Measurements from ENCODE around the gene SLC9A9. TPM values are rescaled to one million over a fixed set of nuclear protein-coding genes. Genes with fewer than 3 reads are reported as not detected.
"Not testable (repeated sequence)": the region's sequence is repeated elsewhere in the genome, so short reads cannot be mapped to it uniquely, and the experiment has no call there.

Gene SLC9A9
- total RNA-seq (2014; rRNA removed; shearing (Covaris generic); ENCODE audit: low replicate concordance): 0.20 and 10.1 TPM in 2 replicates

- DNase-seq: no peak
- H3K27me3 ChIP-seq: no peaks in the 10 kb centered on the region
- H3K9me3 ChIP-seq: no peaks in the 10 kb centered on the region
- no peaks in the 10 kb centered on the region for H3K36me3 ChIP-seq
- peak within 1 kb of the TSS; percentile 54 for H3K4me3 ChIP-seq
Measured at GRCh38 chr3:143847787-143848631, at the start of gene SLC9A9. Gene SLC9A9 (minus strand): TSS chr3:143848468. CDS start chr3:143848322, 146 bp downstream.

- Histone ChIP-seq H3K36me3 (no peaks in the 10 kb centered on the region), H3K9me3 (no peaks in the 10 kb centered on the region), H3K4me3 (no peak overlapping the region), H3K27me3 (no peaks in the 10 kb centered on the region)
- DNase-seq: no peak
Measured at GRCh38 chr3:143897576-143898295, 49.5 kb upstream of the SLC9A9 start.

GRCh38 chr3:143896486-143896885 is 48.2 kb upstream of the SLC9A9 start:
- no peaks in the 10 kb centered on the region for H3K36me3 ChIP-seq
- H3K4me3 ChIP-seq: no peak overlapping the region
- H3K27me3 ChIP-seq: no peaks in the 10 kb centered on the region
- no peaks in the 10 kb centered on the region for H3K9me3 ChIP-seq
- DNase-seq: no peak

GRCh38 chr3:143895805-143896204 is 47.5 kb upstream of the SLC9A9 start:
- Histone ChIP-seq H3K27me3 (no peaks in the 10 kb centered on the region), H3K36me3 (no peaks in the 10 kb centered on the region), H3K9me3 (no peaks in the 10 kb centered on the region), H3K4me3 (no peak overlapping the region)
- DNase-seq: no peak

- H3K36me3 ChIP-seq: no peaks in the 10 kb centered on the region
- H3K27me3 ChIP-seq: no peaks in the 10 kb centered on the region
- DNase-seq: no peak
- H3K4me3 ChIP-seq: no peak overlapping the region
- no peaks in the 10 kb centered on the region for H3K9me3 ChIP-seq
Measured at GRCh38 chr3:143888846-143889245, 40.6 kb upstream of the SLC9A9 start.

- H3K27me3 ChIP-seq: no peaks in the 10 kb centered on the region
- H3K4me3 ChIP-seq: no peak overlapping the region
- no peaks in the 10 kb centered on the region for H3K36me3 ChIP-seq
- no peaks in the 10 kb centered on the region for H3K9me3 ChIP-seq
- DNase-seq: no peak
Measured at GRCh38 chr3:143888166-143888565, 39.9 kb upstream of the SLC9A9 start.

- Histone ChIP-seq H3K9me3 (no peaks in the 10 kb centered on the region), H3K4me3 (no peak overlapping the region), H3K36me3 (no peaks in the 10 kb centered on the region), H3K27me3 (no peaks in the 10 kb centered on the region)
- DNase-seq: peak; percentile 14
Measured at GRCh38 chr3:143885780-143886427, 37.6 kb upstream of the SLC9A9 start.

- DNase-seq: no peak
- Histone ChIP-seq H3K4me3 (no peak overlapping the region), H3K27me3 (no peaks in the 10 kb centered on the region), H3K9me3 (no peaks in the 10 kb centered on the region), H3K36me3 (no peaks in the 10 kb centered on the region)
Measured at GRCh38 chr3:143884861-143885260, 36.6 kb upstream of the SLC9A9 start.

- DNase-seq: no peak
- H3K27me3 ChIP-seq: no peaks in the 10 kb centered on the region
- H3K4me3 ChIP-seq: no peak overlapping the region
- H3K36me3 ChIP-seq: no peaks in the 10 kb centered on the region
- no peaks in the 10 kb centered on the region for H3K9me3 ChIP-seq
Measured at GRCh38 chr3:143883151-143883550, 34.9 kb upstream of the SLC9A9 start.

- no peaks in the 10 kb centered on the region for H3K36me3 ChIP-seq
- no peaks in the 10 kb centered on the region for H3K9me3 ChIP-seq
- DNase-seq: no peak
- no peak overlapping the region for H3K4me3 ChIP-seq
- no peaks in the 10 kb centered on the region for H3K27me3 ChIP-seq
Measured at GRCh38 chr3:143881095-143881494, 32.8 kb upstream of the SLC9A9 start.

GRCh38 chr3:143875546-143875945 is 27.3 kb upstream of the SLC9A9 start:
- no peak for DNase-seq
- Histone ChIP-seq H3K27me3 (no peaks in the 10 kb centered on the region), H3K4me3 (no peak overlapping the region)

GRCh38 chr3:143873553-143873952 is 25.3 kb upstream of the SLC9A9 start:
- DNase-seq, H3K27me3 ChIP-seq, H3K4me3 ChIP-seq, H3K36me3 ChIP-seq, H3K9me3 ChIP-seq: not testable (repeated sequence)

More at GRCh38 chr3:143875546-143875945, 27.3 kb upstream of the SLC9A9 start:
- Histone ChIP-seq H3K36me3 (no peaks in the 10 kb centered on the region), H3K9me3 (no peaks in the 10 kb centered on the region)

- Histone ChIP-seq H3K27me3 (no peaks in the 10 kb centered on the region), H3K9me3 (no peaks in the 10 kb centered on the region), H3K36me3 (no peaks in the 10 kb centered on the region), H3K4me3 (no peak overlapping the region)
- no peak for DNase-seq
Measured at GRCh38 chr3:143865302-143865701, 17.0 kb upstream of the SLC9A9 start.

GRCh38 chr3:143859465-143860203 is 11.4 kb upstream of the SLC9A9 start:
- 0 out of 2 replicates have a peak, but pooled peaks cover 3% of the 10 kb centered on the region for H3K9me3 ChIP-seq
- no peak overlapping the region for H3K4me3 ChIP-seq
- DNase-seq: no peak
- H3K27me3 ChIP-seq: no peaks in the 10 kb centered on the region
- H3K36me3 ChIP-seq: no peaks in the 10 kb centered on the region

- H3K36me3 ChIP-seq: no peaks in the 10 kb centered on the region
- H3K27me3 ChIP-seq: no peaks in the 10 kb centered on the region
- H3K9me3 ChIP-seq: 0 out of 2 replicates have a peak, but pooled peaks cover 3% of the 10 kb centered on the region
- H3K4me3 ChIP-seq: no peak overlapping the region
- DNase-seq: no peak
Measured at GRCh38 chr3:143856252-143856970, 8.1 kb upstream of the SLC9A9 start.

GRCh38 chr3:143855183-143855582 is 6.9 kb upstream of the SLC9A9 start:
- Histone ChIP-seq H3K9me3 (0 out of 2 replicates have a peak, but pooled peaks cover 3% of the 10 kb centered on the region), H3K36me3 (no peaks in the 10 kb centered on the region), H3K4me3 (no peak overlapping the region), H3K27me3 (no peaks in the 10 kb centered on the region)
- DNase-seq: no peak

Measured in MG63 (cell line).